Muscle layer of duodenum (tissue), 2 donors: ENCODE results near the gene SH3RF3.

ENCODE experiments used
- H3K27ac ChIP-seq: one replicate; pipeline ENCODE4 v1.7.0; 2013; ENCODE audit warnings: mild to moderate bottlenecking, low read length
- H3K27me3 ChIP-seq: one replicate; pipeline ENCODE4 v1.7.0; 2013; ENCODE audit warnings: low read depth, mild to moderate bottlenecking, control low read depth, low read length
- H3K36me3 ChIP-seq, 2 donors: one replicate each; pipeline ENCODE4 v1.7.0; 2013; ENCODE audit warnings: low read length in 2 of 2, control low read depth in 1 of 2, mild to moderate bottlenecking in 1 of 2; ENCODE audit not compliant: insufficient read depth in 2 of 2, control insufficient read depth in 1 of 2
- H3K4me1 ChIP-seq, 2 donors: one replicate each; pipeline ENCODE4 v1.7.0; 2013; ENCODE audit warnings: low read length in 2 of 2, mild to moderate bottlenecking in 2 of 2, control low read depth in 1 of 2, moderate library complexity in 1 of 2; ENCODE audit not compliant: insufficient read depth in 2 of 2, control insufficient read depth in 1 of 2
- H3K4me3 ChIP-seq, 2 donors: one replicate each; pipeline ENCODE4 v1.7.0; 2013; ENCODE audit warnings: low read length in 2 of 2, low read depth in 1 of 2, mild to moderate bottlenecking in 1 of 2
- H3K9me3 ChIP-seq, 2 donors: one replicate each; pipeline ENCODE4 v1.7.0; 2013; ENCODE audit warnings: low read length in 2 of 2, control low read depth in 1 of 2, mild to moderate bottlenecking in 1 of 2; ENCODE audit not compliant: control insufficient read depth in 1 of 2
- donor health status: healthy.

Gene SH3RF3

DNA sequence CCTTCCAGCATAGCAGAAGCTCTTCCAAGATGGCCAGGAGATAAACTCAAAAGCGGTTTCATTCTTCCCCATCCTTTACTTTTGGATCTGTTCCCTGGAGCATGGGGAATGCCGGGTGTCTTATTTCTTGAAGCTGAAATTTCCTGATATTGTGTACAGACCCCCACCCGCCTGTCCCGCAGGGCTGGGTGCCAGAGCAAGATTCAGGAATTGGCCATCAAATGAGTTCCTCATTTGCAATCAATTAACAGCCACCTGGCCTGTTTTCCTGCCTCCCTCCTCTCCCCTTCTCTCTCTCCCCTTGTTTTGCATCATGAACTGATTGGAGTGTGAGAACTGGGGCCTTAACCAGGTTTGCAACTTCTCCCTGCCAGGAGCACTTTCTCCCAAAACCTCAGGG, 202.1 kb downstream of the SH3RF3 start:
- no peaks in the 10 kb centered on the region for H3K36me3 ChIP-seq
- H3K4me1 ChIP-seq, result peaks cover 16% of the 10 kb centered on the region in 2 donors
- H3K4me3 ChIP-seq, result no peak overlapping the region
- H3K27ac ChIP-seq, result no peak overlapping the region
- H3K27me3 ChIP-seq, result no peaks in the 10 kb centered on the region
- H3K9me3 ChIP-seq, result no peaks in the 10 kb centered on the region

- H3K27me3 ChIP-seq, result no peaks in the 10 kb centered on the region
- H3K36me3 ChIP-seq, result no peaks in the 10 kb centered on the region
- no peaks in the 10 kb centered on the region for H3K9me3 ChIP-seq
- H3K4me1 ChIP-seq, result peaks cover 16% of the 10 kb centered on the region in 2 donors
- H3K27ac ChIP-seq, result peak overlapping the region; percentile 61
- H3K4me3 ChIP-seq, result peak overlapping the region; percentile 21 to 23
These were observed 203.2 kb downstream of the SH3RF3 start for GRCh38 chr2:109331896-109332848.

- no peaks in the 10 kb centered on the region for H3K36me3 ChIP-seq
- peaks cover 16% of the 10 kb centered on the region in 2 donors for H3K4me1 ChIP-seq
- H3K9me3 ChIP-seq, result no peaks in the 10 kb centered on the region
- H3K4me3 ChIP-seq, result no peak overlapping the region
- H3K27me3 ChIP-seq, result no peaks in the 10 kb centered on the region
- no peak overlapping the region for H3K27ac ChIP-seq
These were observed 203.9 kb downstream of the SH3RF3 start for GRCh38 chr2:109332880-109333279.

DNA sequence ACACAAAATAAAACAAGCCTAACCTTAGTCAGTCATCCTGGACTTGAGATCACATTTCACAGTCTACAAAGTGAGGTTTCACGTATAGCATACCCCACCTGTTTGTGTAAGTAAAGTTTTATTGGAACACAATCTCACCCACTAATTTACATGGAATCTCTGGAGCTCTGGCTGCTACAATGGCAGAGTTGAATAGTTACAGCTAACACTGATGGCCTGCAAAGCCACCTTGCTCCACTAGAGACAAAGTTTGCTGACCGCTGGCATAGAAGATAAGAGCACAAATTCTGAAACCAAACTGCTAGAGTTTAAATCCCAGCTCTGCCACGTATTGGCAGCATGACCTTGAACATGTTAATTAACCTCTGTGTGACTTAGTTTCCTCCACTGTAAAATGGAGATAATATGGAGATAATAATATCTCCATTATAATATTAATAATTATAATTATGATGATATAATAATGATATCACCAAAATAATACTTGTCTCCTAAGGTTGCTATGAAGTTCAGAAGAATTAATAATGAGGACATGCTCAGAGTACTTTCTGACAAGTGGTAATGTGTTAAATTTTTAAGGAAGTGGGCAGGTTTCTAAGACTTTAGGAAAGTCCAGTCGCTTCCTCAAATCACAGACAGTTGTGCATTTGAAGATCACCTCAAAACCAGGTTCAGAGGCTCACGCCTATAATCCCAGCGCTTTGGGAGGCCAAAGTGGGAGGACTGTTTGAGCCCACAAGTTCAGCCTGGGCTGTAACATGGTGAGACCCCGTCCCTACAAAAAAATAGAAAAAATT, 204.6 kb downstream of the SH3RF3 start:
- H3K4me1 ChIP-seq, result peaks cover 16% of the 10 kb centered on the region in 2 donors

DNA sequence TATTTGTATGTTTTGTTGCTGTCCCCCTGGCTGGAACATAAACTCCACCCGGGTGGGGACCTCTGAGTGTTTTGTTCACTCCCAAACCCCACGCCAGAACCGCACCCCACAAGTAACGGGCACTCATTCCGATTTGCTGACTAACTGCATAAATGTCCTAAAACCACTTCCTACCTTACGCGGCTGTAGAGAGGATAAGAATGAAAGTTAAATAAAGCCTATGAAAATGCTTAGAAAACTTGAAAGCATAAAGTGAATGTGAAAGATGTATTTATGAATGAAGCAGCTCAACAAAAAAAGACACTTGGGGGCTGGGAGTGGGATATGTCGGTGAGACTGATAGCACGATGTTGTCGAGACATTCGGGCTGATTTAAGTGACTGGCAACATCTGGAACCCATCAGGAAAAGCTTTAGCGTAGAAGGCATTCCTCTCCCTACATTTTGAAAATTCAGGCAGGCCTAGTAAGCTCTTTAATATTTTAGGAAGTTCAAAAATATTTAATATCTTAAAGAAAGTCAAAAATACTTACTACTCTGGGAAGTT, 206.7 kb downstream of the SH3RF3 start:
- H3K27me3 ChIP-seq, result no peaks in the 10 kb centered on the region
- no peak overlapping the region for H3K4me3 ChIP-seq
- H3K4me1 ChIP-seq, result peaks cover 16% of the 10 kb centered on the region in 2 donors
- no peaks in the 10 kb centered on the region for H3K9me3 ChIP-seq
- H3K36me3 ChIP-seq, result no peaks in the 10 kb centered on the region
- no peak overlapping the region for H3K27ac ChIP-seq

More for the DNA sequence above, 204.6 kb downstream of the SH3RF3 start:
- Histone ChIP-seq H3K9me3 (no peaks in the 10 kb centered on the region), H3K36me3 (no peaks in the 10 kb centered on the region), H3K4me3 (no peak overlapping the region), H3K27ac (no peak overlapping the region), H3K27me3 (no peaks in the 10 kb centered on the region)

- no peaks in the 10 kb centered on the region for H3K27me3 ChIP-seq
- no peak overlapping the region for H3K27ac ChIP-seq
- peaks cover 16% of the 10 kb centered on the region in 2 donors for H3K4me1 ChIP-seq
- H3K4me3 ChIP-seq, result no peak overlapping the region
- H3K36me3 ChIP-seq, result no peaks in the 10 kb centered on the region
- no peaks in the 10 kb centered on the region for H3K9me3 ChIP-seq
These were observed 207.3 kb downstream of the SH3RF3 start for GRCh38 chr2:109336296-109336695.

DNA sequence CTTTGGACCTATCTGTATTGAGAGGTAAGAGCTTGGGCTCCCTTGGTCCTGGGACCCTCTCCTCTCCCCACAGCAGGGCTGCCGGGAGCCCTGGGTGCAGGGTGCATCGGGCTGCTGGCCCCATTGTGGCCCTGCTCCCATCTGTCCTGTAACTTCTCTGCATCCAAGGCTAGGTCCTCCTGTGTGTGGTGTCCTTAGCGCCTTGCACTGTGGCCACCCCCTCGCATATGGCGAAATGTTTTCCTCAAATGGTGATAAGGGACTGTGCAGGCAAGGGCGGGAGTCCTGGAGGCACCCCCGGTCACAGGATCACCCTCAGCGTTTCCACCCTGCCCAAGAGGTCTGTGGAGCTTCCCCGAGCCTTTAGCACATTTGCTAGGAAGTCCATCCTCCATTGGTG, 208.2 kb downstream of the SH3RF3 start:
- H3K27ac ChIP-seq, result no peak overlapping the region

GRCh38 chr2:109339519-109339966, 210.5 kb downstream of the SH3RF3 start:
- no peaks in the 10 kb centered on the region for H3K4me1 ChIP-seq
- no peaks in the 10 kb centered on the region for H3K9me3 ChIP-seq
- no peaks in the 10 kb centered on the region for H3K27me3 ChIP-seq
- H3K4me3 ChIP-seq, result no peak overlapping the region
- H3K36me3 ChIP-seq, result no peaks in the 10 kb centered on the region
- no peak overlapping the region for H3K27ac ChIP-seq

More for the DNA sequence above, 208.2 kb downstream of the SH3RF3 start:
- no peaks in the 10 kb centered on the region for H3K27me3 ChIP-seq
- H3K36me3 ChIP-seq, result no peaks in the 10 kb centered on the region
- no peaks in the 10 kb centered on the region for H3K9me3 ChIP-seq
- peaks cover 8 to 10% of the 10 kb centered on the region in 2 donors for H3K4me1 ChIP-seq
- no peak overlapping the region for H3K4me3 ChIP-seq

- no peaks in the 10 kb centered on the region for H3K36me3 ChIP-seq
- H3K27me3 ChIP-seq, result no peaks in the 10 kb centered on the region
- no peaks in the 10 kb centered on the region for H3K4me1 ChIP-seq
- no peaks in the 10 kb centered on the region for H3K9me3 ChIP-seq
- H3K4me3 ChIP-seq, result no peak overlapping the region
- H3K27ac ChIP-seq, result no peak overlapping the region
These were observed 211.4 kb downstream of the SH3RF3 start for GRCh38 chr2:109340381-109340780.

DNA sequence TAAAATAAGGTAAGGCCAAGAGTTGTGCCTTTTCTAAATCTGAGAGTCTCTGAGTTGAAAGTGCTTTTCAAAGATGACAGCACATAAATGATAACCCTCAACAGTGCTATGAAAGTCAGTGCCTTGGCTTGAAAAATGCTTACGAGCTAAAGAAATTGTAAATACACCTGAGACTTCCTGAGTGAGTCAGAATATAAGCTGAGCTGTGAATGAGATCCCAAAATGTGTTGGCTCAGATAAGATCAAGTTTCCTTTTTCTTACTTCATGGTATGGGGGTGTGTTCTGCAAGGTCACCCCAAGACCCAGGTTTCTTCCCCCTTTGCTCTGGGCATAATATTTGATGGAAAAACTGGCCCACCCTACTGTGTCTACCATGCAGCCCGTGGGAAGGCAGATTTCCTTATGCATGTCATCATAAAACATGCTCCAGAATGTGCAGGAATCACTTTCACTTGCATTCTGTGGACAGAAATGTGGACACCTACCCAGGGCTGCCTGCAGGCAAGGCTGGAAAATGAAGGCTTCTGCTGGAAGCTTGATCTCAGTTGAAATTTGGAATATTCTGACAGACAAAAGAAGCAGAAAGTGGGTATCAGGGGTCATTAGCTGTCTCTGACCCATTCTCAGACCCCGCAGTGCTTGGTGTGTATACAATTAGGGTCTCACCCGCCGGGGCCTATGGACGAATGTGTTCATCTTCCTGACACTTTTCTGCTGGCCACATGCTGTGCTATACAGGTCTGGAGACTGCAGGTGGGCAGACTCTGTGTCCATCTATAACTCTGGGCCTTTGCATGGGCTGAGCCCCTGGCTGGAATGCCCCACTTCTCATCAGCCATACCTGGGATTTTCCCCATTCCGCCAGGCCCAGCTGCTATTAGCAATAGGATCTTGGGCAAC, 212.6 kb downstream of the SH3RF3 start:
- Histone ChIP-seq H3K27me3 (no peaks in the 10 kb centered on the region), H3K4me3 (no peak overlapping the region), H3K9me3 (no peaks in the 10 kb centered on the region), H3K4me1 (no peaks in the 10 kb centered on the region), H3K27ac (no peak overlapping the region), H3K36me3 (no peaks in the 10 kb centered on the region)
